GM12878 (cell line): ENCODE data around the gene C16orf78. TPM values are rescaled to one million over a fixed set of nuclear protein-coding genes. Genes with fewer than 3 reads are reported as not detected.

Source experiments
- ATAC-seq: fragments of 200-7000 bp; cut with Tn5 transposase; 3 replicates; pipeline ENCODE4 v1.9.1; 2020; ENCODE audit warnings: mild to moderate bottlenecking, moderate library complexity
- BruUV-seq: library from RNA; stranded (reverse); fragments of 400-500 nt; replicated peaks from 2 replicates; lab custom pipeline; 2021; lab: Mats Ljungman, UMichigan
- CTCF ChIA-PET: fragments of 300-600 bp; sonication (Branson Sonifier 250); formaldehyde crosslinking; extraction: SDS; loops from one replicate; lab custom pipeline; 2021; ENCODE audit warnings: inconsistent platforms; lab: Yijun Ruan, JAX
- POLR2A ChIA-PET: fragments of 350-600 bp; formaldehyde crosslinking; extraction: SDS; loops from one replicate; lab custom pipeline; 2021; ENCODE audit warnings: inconsistent platforms; lab: Charles Lee
- RAD21 ChIA-PET: fragments of 300-600 bp; sonication (Branson Sonifier 250); formaldehyde crosslinking; loops from one replicate; lab custom pipeline; 2023; ENCODE audit warnings: antibody characterized with exemption; ENCODE audit not compliant: unreplicated experiment; lab: Charles Lee
- SMC1A ChIA-PET: fragments of 300-600 bp; sonication (Branson Sonifier 250); formaldehyde crosslinking; loops from one replicate; lab custom pipeline; 2023; ENCODE audit not compliant: unreplicated experiment, uncharacterized antibody; lab: Charles Lee
- DNase-seq: peaks from one replicate; pipeline ENCODE4 v3.0.0-alpha.2; 2011; ENCODE audit warnings: low read depth, low spot score
- FAIRE-seq: peaks from 3 replicates; lab custom pipeline; 2011; peaks lifted over from hg19 to GRCh38; lab: Jason Lieb, UNC
- H2AFZ ChIP-seq: 2 replicates; pipeline ENCODE4 v1.6.0; 2011; ENCODE audit warnings: low read depth, low read length, control low read depth; ENCODE audit not compliant: control insufficient read depth
- H3K27ac ChIP-seq: 2 replicates; pipeline ENCODE4 v1.5.1; 2011; ENCODE audit warnings: control low read depth; ENCODE audit not compliant: control insufficient read depth, insufficient read depth
- H3K27me3 ChIP-seq, 2 experiments: replicated peaks in 1 of 2; 2 replicates each; pipeline versions ENCODE4 v1.6.0 to v1.6.1; 2011; ENCODE audit warnings: low read length in 1 of 2; ENCODE audit not compliant: control insufficient read depth in 2 of 2, insufficient read depth in 2 of 2
- H3K36me3 ChIP-seq, 2 experiments: 2 replicates each; pipeline ENCODE4 v1.5.1; 2011; ENCODE audit warnings: low read length in 1 of 2; ENCODE audit not compliant: control insufficient read depth in 2 of 2, insufficient read depth in 2 of 2
- H3K4me1 ChIP-seq: 2 replicates; pipeline ENCODE4 v1.6.1; 2011; ENCODE audit warnings: mild to moderate bottlenecking, low read length, moderate library complexity, mixed read lengths; ENCODE audit not compliant: control insufficient read depth, insufficient read depth
- H3K4me2 ChIP-seq: 2 replicates; pipeline ENCODE4 v1.6.0; 2011; ENCODE audit warnings: control low read depth; ENCODE audit not compliant: control insufficient read depth, insufficient read depth
- H3K4me3 ChIP-seq: fragments of 200-600 bp; sonication (generic); 2 replicates; pipeline ENCODE4 v1.5.1; 2016
- H3K79me2 ChIP-seq: 2 replicates; pipeline ENCODE4 v1.6.0; 2011; ENCODE audit warnings: low read length; ENCODE audit not compliant: control insufficient read depth, insufficient read depth
- H3K9ac ChIP-seq: 2 replicates; pipeline ENCODE4 v1.8.0; 2011; ENCODE audit warnings: low read length, control low read depth, mixed read lengths; ENCODE audit not compliant: control insufficient read depth, insufficient read depth
- H3K9me3 ChIP-seq: replicated peaks from 3 replicates; pipeline ENCODE4 v1.5.1; 2011; ENCODE audit warnings: mild to moderate bottlenecking, low read length; ENCODE audit not compliant: control insufficient read depth, insufficient read depth
- H4K20me1 ChIP-seq: 2 replicates; pipeline ENCODE4 v1.6.0; 2011; ENCODE audit not compliant: control insufficient read depth, insufficient read depth
- ESRRA ChIP-seq: IDR thresholded peaks from 2 replicates; pipeline ENCODE4 v1.6.1; 2012; ENCODE audit warnings: mild to moderate bottlenecking, low read length, improper control_type of control experiment
- FOXM1 ChIP-seq: IDR thresholded peaks from 2 replicates; pipeline ENCODE4 v1.6.1; 2012; ENCODE audit warnings: low read depth, mild to moderate bottlenecking, inconsistent platforms, low read length, moderate library complexity
- HDGF ChIP-seq: fragments of 450-650 bp; IDR thresholded peaks from 2 replicates; pipeline ENCODE4 v1.6.1; 2016; ENCODE audit warnings: antibody characterized with exemption
- KAT2A ChIP-seq: conservative IDR thresholded peaks from 2 replicates; pipeline ENCODE4 v1.6.1; 2011; ENCODE audit warnings: low read depth, low read length; ENCODE audit not compliant: control insufficient read depth
- MAX ChIP-seq: IDR thresholded peaks from 2 replicates; pipeline ENCODE4 v1.6.1; 2012; ENCODE audit warnings: low read depth, low read length, improper control_type of control experiment
- MEF2B ChIP-seq: fragments of 450-650 bp; IDR thresholded peaks from 2 replicates; pipeline ENCODE4 v1.6.1; 2018; ENCODE audit warnings: mild to moderate bottlenecking, moderate library complexity; ENCODE audit not compliant: partially characterized antibody, poor library complexity, severe bottlenecking
- POLR2A ChIP-seq: IDR thresholded peaks from 2 replicates; pipeline ENCODE4 v1.6.1; 2011; ENCODE audit warnings: low read depth, mild to moderate bottlenecking, low read length
- POLR2AphosphoS5 ChIP-seq: IDR thresholded peaks from 2 replicates; pipeline ENCODE4 v1.6.1; 2011; ENCODE audit warnings: mild to moderate bottlenecking, low read length, inconsistent platforms
- SP1 ChIP-seq: IDR thresholded peaks from one replicate; pipeline ENCODE4 v1.6.1; 2011; ENCODE audit warnings: low read depth, low read length
- SREBF1 ChIP-seq: IDR thresholded peaks from 2 replicates; pipeline ENCODE4 v1.6.1; 2012; ENCODE audit warnings: mild to moderate bottlenecking, low read length
- ZNF24 ChIP-seq: fragments of 450-650 bp; IDR thresholded peaks from 2 replicates; pipeline ENCODE4 v1.6.1; 2017; ENCODE audit warnings: antibody characterized with exemption, mild to moderate bottlenecking
- ZNF274 ChIP-seq: IDR thresholded peaks from one replicate; pipeline ENCODE4 v1.8.0; 2011; ENCODE audit not compliant: insufficient read length, insufficient read depth
- WGBS: methylation state at CpG from one replicate; pipeline ENCODE4 v1.1.6; 2016; ENCODE audit warnings: low lambda C conversion rate; ENCODE audit not compliant: insufficient replicate concordance, insufficient coverage; ENCODE audit errors: missing lambda C conversion rate; 5-methylcytosine and 5-hydroxymethylcytosine counted together
- in situ Hi-C: fragments of 300-500 bp; cut with MboI; formaldehyde crosslinking; loops from 9 replicates; pipeline ENCODE4 v1.14.3; 2018; ENCODE audit warnings: mixed read lengths
- intact Hi-C: fragments of 100-400 bp; cut with micrococcal nuclease; formaldehyde crosslinking; loops from one replicate; pipeline ENCODE4 v1.14.2; 2022; ENCODE audit not compliant: unreplicated experiment
- polyA plus RNA-seq, 11 experiments: library from polyadenylated mRNA; depleted of rRNA in 4 of 11; unstranded in 6 of 11; stranded (reverse) in 5 of 11; fragments of >200 nt; fragmentation: Nextera tagmentation in 4 of 11; fragmentation: Illumina TruSeq in 1 of 11; extraction: Ambion mirVana in 4 of 11; extraction: Trizol in 1 of 11; gene quantifications; 1 replicate in 1 of 11; 2 replicates in 10 of 11; pipeline versions ENCODE4 v1.2.1 to v1.2.3, GENCODE V29; 2011 to 2016; ENCODE audit warnings: inconsistent platforms in 2 of 11, missing spikeins in 2 of 11, low read depth in 1 of 11
- total RNA-seq, 4 experiments: library from RNA; depleted of rRNA in 3 of 4; stranded (reverse); fragments of >200 nt in 3 of 4; fragmentation: Illumina TruSeq in 1 of 4; extraction: Trizol in 1 of 4; gene quantifications; 2 replicates each; pipeline versions ENCODE4 v1.2.1 to v1.2.3, GENCODE V29; 2013 to 2021

C16orf78 gene
- total and polyA plus RNA-seq, 10 of the 15 experiments (the other 5 are each of a cell fraction or from before 2014, with no cell fraction given), result not detected

GRCh38 chr16:49330562-49331201 lies 42.9 kb upstream of the C16orf78 start:
- Histone ChIP-seq H3K4me1 (no peaks in the 10 kb centered on the region), H3K27ac (no peak overlapping the region), H3K27me3 (peaks cover 0 to 2% of the 10 kb centered on the region in 2 experiments; a peak in 1 of 4 replicates), H3K79me2 (no peaks in the 10 kb centered on the region), H3K9me3 (no peaks in the 10 kb centered on the region), H4K20me1 (no peaks in the 10 kb centered on the region; the same call in 1 of the 2 replicates), H3K9ac (no peak overlapping the region), H2AFZ (no peak overlapping the region), H3K4me2 (no peak overlapping the region), H3K4me3 (no peak overlapping the region), H3K36me3 (no peaks in the 10 kb centered on the region)
- in situ Hi-C loops, result no loop called here
- WGBS, result 27% methylated on average over 9 of the region's 9 CpGs
- ChIA-PET SMC1A (no interaction called here), POLR2A (no interaction called here), RAD21 (no interaction called here), CTCF (no interaction called here)
- TF ChIP-seq POLR2A, result no peak
- no peak for TF ChIP-seq ZNF24
- no peak for TF ChIP-seq HDGF
- no peak for TF ChIP-seq MAX
- no peak for TF ChIP-seq MEF2B
- no peak for TF ChIP-seq KAT2A
- TF ChIP-seq FOXM1, result no peak
- TF ChIP-seq POLR2AphosphoS5, result no peak
- no peak for TF ChIP-seq SP1
- no peak for TF ChIP-seq ESRRA
- TF ChIP-seq ZNF274, result no peak
- no peak for TF ChIP-seq SREBF1
- intact Hi-C loops, result no loop called here
- FAIRE-seq (no peak), DNase-seq (no peak), ATAC-seq (no peak)
- BruUV-seq, result no TSS peak
